ENCODE measurements around the gene MEGF11.

MEGF11 gene

GRCh38 chr15:66089509-66089908 is 164.0 kb downstream of the MEGF11 start:
- DNase-seq (ENCODE audit: low spot score) = no peak

GRCh38 chr15:66089049-66089448 is 164.5 kb downstream of the MEGF11 start:
- DNase-seq (ENCODE audit: low spot score) = no peak

GRCh38 chr15:66085128-66085527 is 168.4 kb downstream of the MEGF11 start:
- DNase-seq (ENCODE audit: low spot score) = no peak

GRCh38 chr15:66084704-66085103 is 168.8 kb downstream of the MEGF11 start:
- DNase-seq (ENCODE audit: low spot score) = no peak

- DNase-seq (ENCODE audit: low spot score) = no peak
Observed at GRCh38 chr15:66080717-66081398, 172.7 kb downstream of the MEGF11 start.

GRCh38 chr15:66078929-66079275 is 174.6 kb downstream of the MEGF11 start:
- no peak for DNase-seq (ENCODE audit: low spot score)

- DNase-seq (ENCODE audit: low spot score) = no peak
Observed at GRCh38 chr15:66078196-66078928, 175.2 kb downstream of the MEGF11 start.

GRCh38 chr15:66077320-66077663 is 176.3 kb downstream of the MEGF11 start:
- DNase-seq (ENCODE audit: low spot score) = no peak

- no peak for DNase-seq (ENCODE audit: low spot score)
Observed at GRCh38 chr15:66076591-66077319, 176.8 kb downstream of the MEGF11 start.

GRCh38 chr15:66075947-66076346 is 177.6 kb downstream of the MEGF11 start:
- DNase-seq (ENCODE audit: low spot score) = no peak

GRCh38 chr15:66072616-66073361 is 180.8 kb downstream of the MEGF11 start:
- DNase-seq (ENCODE audit: low spot score) = no peak

- DNase-seq (ENCODE audit: low spot score) = no peak
Observed at GRCh38 chr15:66071921-66072295, 181.6 kb downstream of the MEGF11 start.

GRCh38 chr15:66071160-66071920 is 182.2 kb downstream of the MEGF11 start:
- no peak for DNase-seq (ENCODE audit: low spot score)

GRCh38 chr15:66070220-66070934 is 183.2 kb downstream of the MEGF11 start:
- no peak for DNase-seq (ENCODE audit: low spot score)

GRCh38 chr15:66069751-66070150 is 183.8 kb downstream of the MEGF11 start:
- no peak for DNase-seq (ENCODE audit: low spot score)

- no peak for DNase-seq (ENCODE audit: low spot score)
Observed at GRCh38 chr15:66068801-66069200, 184.7 kb downstream of the MEGF11 start.

GRCh38 chr15:66067687-66068086 is 185.9 kb downstream of the MEGF11 start:
- no peak for DNase-seq (ENCODE audit: low spot score)

GRCh38 chr15:66066481-66066880 is 187.1 kb downstream of the MEGF11 start:
- DNase-seq (ENCODE audit: low spot score) = no peak

- no peak for DNase-seq (ENCODE audit: low spot score)
Observed at GRCh38 chr15:66066005-66066404, 187.5 kb downstream of the MEGF11 start.

GRCh38 chr15:66065325-66065724 is 188.2 kb downstream of the MEGF11 start:
- no peak for DNase-seq (ENCODE audit: low spot score)

GRCh38 chr15:66063147-66063546 is 190.4 kb downstream of the MEGF11 start:
- DNase-seq (ENCODE audit: low spot score) = no peak
